Sigmoid colon (tissue), 7 donors: Measurements from ENCODE around the gene OSMR. TPM values are rescaled to one million over a fixed set of nuclear protein-coding genes. Genes with fewer than 3 reads are reported as not detected.

Experiments used
- DNase-seq: peaks from one replicate; pipeline ENCODE4 v3.0.0-alpha.2; 2019
- H3K27ac ChIP-seq, 4 donors: fragments of 200-600 bp; sonication (generic); one replicate each; pipeline ENCODE4 v1.5.1; 2016 to 2019; ENCODE audit warnings: mild to moderate bottlenecking in 1 of 4
- H3K27me3 ChIP-seq, 3 donors: fragments of 200-600 bp; sonication (generic); one replicate each; pipeline ENCODE4 v1.5.1; 2019; ENCODE audit warnings: mild to moderate bottlenecking in 1 of 3
- H3K36me3 ChIP-seq, 4 donors: fragments of 200-600 bp; sonication (generic); one replicate each; pipeline ENCODE4 v1.5.1; 2016 to 2019
- H3K4me1 ChIP-seq, 4 donors: fragments of 200-600 bp; sonication (generic); one replicate each; pipeline ENCODE4 v1.5.1; 2017 to 2019
- H3K4me3 ChIP-seq, 4 donors: fragments of 200-600 bp; sonication (generic); one replicate each; pipeline ENCODE4 v1.5.1; 2017 to 2019; ENCODE audit warnings: mild to moderate bottlenecking in 2 of 4, moderate library complexity in 1 of 4
- H3K9me3 ChIP-seq, 4 donors: fragments of 200-600 bp in 3 of 4; sonication (generic) in 3 of 4; one replicate each; pipeline versions ENCODE4 v1.5.1 to v1.6.1; 2013 to 2019
- EP300 ChIP-seq, 4 donors: sonication (generic); formaldehyde crosslinking; IDR thresholded peaks; one replicate each; pipeline ENCODE4 v1.6.1; 2017; ENCODE audit warnings: antibody characterized with exemption in 4 of 4
- POLR2A ChIP-seq, 2 donors: fragments of 450-650 bp; IDR thresholded peaks; one replicate each; pipeline ENCODE4 v1.6.1; 2016; ENCODE audit warnings: antibody characterized with exemption in 2 of 2, mild to moderate bottlenecking in 2 of 2, moderate library complexity in 2 of 2
- POLR2AphosphoS5 ChIP-seq, 4 donors: sonication (generic); formaldehyde crosslinking; IDR thresholded peaks; one replicate each; pipeline ENCODE4 v1.6.1; 2017; ENCODE audit warnings: antibody characterized with exemption in 4 of 4
- WGBS, 2 donors: extraction: QIAGEN DNeasy Blood & Tissue Kit; methylation state at CpG; one replicate each; pipeline ENCODE4 v1.1.7; 2013; 5-methylcytosine and 5-hydroxymethylcytosine counted together
- intact Hi-C: fragments of 100-400 bp; cut with DNase I; formaldehyde crosslinking; loops from one replicate; pipeline ENCODE4 v1.15.1; 2023
- polyA plus RNA-seq, 3 donors: library from polyadenylated mRNA; stranded (reverse); fragments of 200-250 nt; gene quantifications; one replicate each; pipeline ENCODE4 v1.2.3, GENCODE V29; 2013
- total RNA-seq, 4 donors: library from RNA; depleted of rRNA; stranded (reverse); fragments of >200 nt; gene quantifications; one replicate each; pipeline ENCODE4 v1.1.0, GENCODE V29; 2016
- TF ChIP-seq, protein P1 (sequence below), 4 experiments: fragments of 450-650 bp in 3 of 4; fragments of 200-600 bp in 1 of 4; IDR thresholded peaks; one replicate each; pipeline ENCODE4 v1.5.1; 2016 to 2019; ENCODE audit warnings: antibody characterized with exemption in 4 of 4, mild to moderate bottlenecking in 3 of 4, moderate library complexity in 2 of 4
- donor health status: healthy with polysubstance abuse.
- donor health status: Bipolar disorder and iron deficiency.
- donor health status: healthy.

Gene OSMR
- total and polyA plus RNA-seq, 7 donors: 0.60 to 65.3 (median 18.5) TPM

DNA sequence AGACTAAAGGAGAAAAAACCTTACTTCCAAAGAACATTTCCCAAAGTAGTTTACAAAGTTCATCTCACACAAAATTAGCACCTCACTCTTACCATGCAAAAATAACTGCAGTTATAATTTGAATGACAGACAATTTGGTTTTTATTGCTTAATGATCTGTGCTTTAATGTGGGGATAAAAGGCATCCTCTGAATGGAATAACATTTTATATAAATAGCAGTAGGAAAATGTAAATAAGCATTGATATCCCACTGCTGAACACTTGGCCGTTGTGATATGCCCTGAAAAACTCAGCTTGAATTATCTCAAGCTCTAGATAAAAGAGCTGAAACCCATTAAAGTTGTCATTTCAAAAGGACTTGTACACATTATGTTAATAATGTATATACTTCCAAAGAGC is 93.2 kb downstream of the OSMR start:
- Histone ChIP-seq H3K4me1 (no peaks in the 10 kb centered on the region), H3K27ac (no peak overlapping the region), H3K27me3 (no peaks in the 10 kb centered on the region), H3K9me3 (no peaks in the 10 kb centered on the region), H3K36me3 (peaks cover 0 to 75% (median 11%) of the 10 kb centered on the region in 4 donors), H3K4me3 (no peak overlapping the region)
- intact Hi-C loops: no loop called here
- TF ChIP-seq EP300 (IDR thresholded peaks at IDR 0.05) (no peak), POLR2AphosphoS5 (IDR thresholded peaks at IDR 0.05) (no peak), POLR2A (IDR thresholded peaks at IDR 0.05) (no peak)
- TF ChIP-seq, protein P1, sequence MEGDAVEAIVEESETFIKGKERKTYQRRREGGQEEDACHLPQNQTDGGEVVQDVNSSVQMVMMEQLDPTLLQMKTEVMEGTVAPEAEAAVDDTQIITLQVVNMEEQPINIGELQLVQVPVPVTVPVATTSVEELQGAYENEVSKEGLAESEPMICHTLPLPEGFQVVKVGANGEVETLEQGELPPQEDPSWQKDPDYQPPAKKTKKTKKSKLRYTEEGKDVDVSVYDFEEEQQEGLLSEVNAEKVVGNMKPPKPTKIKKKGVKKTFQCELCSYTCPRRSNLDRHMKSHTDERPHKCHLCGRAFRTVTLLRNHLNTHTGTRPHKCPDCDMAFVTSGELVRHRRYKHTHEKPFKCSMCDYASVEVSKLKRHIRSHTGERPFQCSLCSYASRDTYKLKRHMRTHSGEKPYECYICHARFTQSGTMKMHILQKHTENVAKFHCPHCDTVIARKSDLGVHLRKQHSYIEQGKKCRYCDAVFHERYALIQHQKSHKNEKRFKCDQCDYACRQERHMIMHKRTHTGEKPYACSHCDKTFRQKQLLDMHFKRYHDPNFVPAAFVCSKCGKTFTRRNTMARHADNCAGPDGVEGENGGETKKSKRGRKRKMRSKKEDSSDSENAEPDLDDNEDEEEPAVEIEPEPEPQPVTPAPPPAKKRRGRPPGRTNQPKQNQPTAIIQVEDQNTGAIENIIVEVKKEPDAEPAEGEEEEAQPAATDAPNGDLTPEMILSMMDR (IDR thresholded peaks at IDR 0.05): no peak
- no peak for DNase-seq
- WGBS, 2 donors: 40 to 69% methylated on average over 1 of the region's 1 CpG

DNA sequence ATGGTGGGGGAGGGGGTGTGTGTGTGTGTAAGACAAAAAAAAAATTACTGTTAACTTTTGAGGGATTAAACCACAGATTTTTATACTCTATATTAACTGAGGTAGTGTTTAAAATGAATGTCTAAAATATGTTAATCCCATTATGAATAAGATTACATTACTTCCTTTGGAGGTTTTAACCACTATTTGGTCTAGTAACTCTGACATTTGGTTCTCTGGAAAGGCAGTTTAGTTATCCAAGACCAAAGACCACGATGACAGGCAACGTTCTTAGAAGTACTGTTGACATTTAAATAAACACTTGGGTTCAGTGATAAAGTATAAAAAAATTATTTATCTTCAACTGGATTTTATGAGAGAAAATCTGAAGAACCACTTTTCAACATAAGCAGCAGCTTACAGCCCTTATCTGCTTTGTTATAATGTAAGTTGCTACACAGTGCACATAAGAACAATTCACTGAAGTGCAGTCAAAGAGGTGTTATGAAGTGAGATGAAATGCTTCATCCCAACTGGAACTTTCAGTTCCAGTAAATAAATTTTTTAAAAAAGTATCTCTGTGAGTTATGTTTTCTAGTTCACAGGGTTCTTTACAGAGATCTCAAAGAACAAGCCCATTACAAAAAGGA is 94.5 kb downstream of the OSMR start:
- peaks cover 0 to 86% (median 16%) of the 10 kb centered on the region in 4 donors for H3K36me3 ChIP-seq
- H3K9me3 ChIP-seq: no peaks in the 10 kb centered on the region
- 54 to 55% methylated on average over 2 of the region's 2 CpGs for WGBS, 2 donors
- no peak for DNase-seq
- H3K4me1 ChIP-seq: no peaks in the 10 kb centered on the region
- H3K27ac ChIP-seq: no peak overlapping the region
- H3K4me3 ChIP-seq: no peak overlapping the region
- no peaks in the 10 kb centered on the region for H3K27me3 ChIP-seq
- TF ChIP-seq, protein P1 (IDR thresholded peaks at IDR 0.05): no peak
- TF ChIP-seq POLR2A (IDR thresholded peaks at IDR 0.05) (no peak), POLR2AphosphoS5 (IDR thresholded peaks at IDR 0.05) (no peak), EP300 (IDR thresholded peaks at IDR 0.05) (no peak)
- intact Hi-C loops: no loop called here

DNA sequence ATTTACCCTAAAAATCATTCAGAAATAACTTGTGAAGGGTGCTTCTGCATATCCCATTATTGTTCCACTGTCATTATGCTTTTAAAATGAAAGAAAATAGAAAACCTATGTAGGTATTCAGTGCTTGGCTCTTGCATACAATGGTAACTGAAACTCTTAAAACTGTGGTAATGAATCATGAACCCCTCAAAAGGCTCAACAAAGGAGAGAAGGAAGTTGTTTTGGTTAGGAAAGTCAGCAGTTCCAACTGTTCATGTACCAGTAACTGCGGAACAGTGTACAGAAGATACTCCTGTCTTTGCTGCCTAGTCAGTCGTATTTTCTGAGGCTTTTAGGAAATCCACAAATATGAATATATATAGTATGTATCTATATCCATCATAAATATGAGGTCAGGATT is 96.1 kb downstream of the OSMR start:
- intact Hi-C loops: no loop called here

DNA sequence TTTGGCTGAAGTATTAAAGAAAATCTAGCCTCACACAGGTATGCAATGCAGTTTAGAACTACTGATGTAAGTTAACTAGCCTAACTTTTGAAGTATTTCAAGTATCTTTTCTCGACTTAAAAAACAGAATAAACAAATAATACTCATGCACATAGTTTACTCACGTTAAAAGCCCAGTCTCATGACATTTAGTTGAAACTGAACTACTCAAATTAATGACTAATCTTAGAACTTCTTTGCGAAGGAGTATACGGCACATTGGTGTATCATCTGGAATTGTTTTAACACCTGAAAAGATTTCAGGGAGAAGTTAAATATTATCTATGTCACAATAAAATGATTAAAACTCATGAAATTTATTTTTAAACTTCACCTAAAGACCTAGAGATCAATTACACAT is 98.5 kb downstream of the OSMR start:
- Histone ChIP-seq H3K36me3 (peaks cover 5 to 91% (median 18%) of the 10 kb centered on the region in 4 donors), H3K9me3 (no peaks in the 10 kb centered on the region), H3K4me3 (no peak overlapping the region), H3K27ac (no peak overlapping the region), H3K4me1 (no peaks in the 10 kb centered on the region), H3K27me3 (no peaks in the 10 kb centered on the region)
- no peak for DNase-seq
- no peak for TF ChIP-seq POLR2A (IDR thresholded peaks at IDR 0.05)
- no peak for TF ChIP-seq EP300 (IDR thresholded peaks at IDR 0.05)
- TF ChIP-seq, protein P1 (IDR thresholded peaks at IDR 0.05): no peak
- no peak for TF ChIP-seq POLR2AphosphoS5 (IDR thresholded peaks at IDR 0.05)
- intact Hi-C loops: no loop called here
- 83 to 89% methylated on average over 4 of the region's 4 CpGs for WGBS, 2 donors

More for the DNA sequence above, 96.1 kb downstream of the OSMR start:
- no peak overlapping the region for H3K27ac ChIP-seq
- H3K4me1 ChIP-seq: no peaks in the 10 kb centered on the region
- H3K4me3 ChIP-seq: no peak overlapping the region
- peaks cover under 1 to 88% (median 14%) of the 10 kb centered on the region in 4 donors for H3K36me3 ChIP-seq
- TF ChIP-seq, protein P1 (IDR thresholded peaks at IDR 0.05): no peak
- no peak for TF ChIP-seq POLR2AphosphoS5 (IDR thresholded peaks at IDR 0.05)
- no peak for TF ChIP-seq POLR2A (IDR thresholded peaks at IDR 0.05)
- TF ChIP-seq EP300 (IDR thresholded peaks at IDR 0.05): no peak
- 96 to 97% methylated on average over 2 of the region's 2 CpGs for WGBS, 2 donors
- H3K9me3 ChIP-seq: no peaks in the 10 kb centered on the region
- no peaks in the 10 kb centered on the region for H3K27me3 ChIP-seq
- DNase-seq: no peak

DNA sequence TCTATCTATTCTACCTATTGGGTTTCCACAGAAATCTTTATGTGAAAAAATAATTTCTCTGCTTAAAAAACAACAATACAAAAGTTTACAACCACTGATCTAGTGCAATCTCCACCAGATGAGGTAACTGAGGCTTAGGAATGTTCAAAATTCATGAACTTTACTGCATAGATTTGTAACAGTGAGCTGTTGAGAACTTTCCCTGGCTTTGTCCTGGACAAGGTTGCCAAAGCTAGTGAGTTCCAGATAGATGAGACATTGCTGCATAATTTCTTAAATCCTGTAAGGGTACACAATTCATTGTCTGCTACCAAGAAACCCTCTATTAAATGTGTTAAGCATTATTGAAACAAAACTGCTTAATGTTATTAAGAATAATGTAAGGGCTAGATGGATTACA is 102.7 kb downstream of the OSMR start:
- Histone ChIP-seq H3K4me3 (no peak overlapping the region), H3K9me3 (no peaks in the 10 kb centered on the region), H3K27me3 (no peaks in the 10 kb centered on the region), H3K4me1 (no peaks in the 10 kb centered on the region), H3K27ac (no peak overlapping the region), H3K36me3 (peaks cover 5 to 100% (median 23%) of the 10 kb centered on the region in 4 donors)
- intact Hi-C loops: no loop called here
- TF ChIP-seq POLR2AphosphoS5 (IDR thresholded peaks at IDR 0.05) (no peak), POLR2A (IDR thresholded peaks at IDR 0.05) (no peak), EP300 (IDR thresholded peaks at IDR 0.05) (no peak)
- TF ChIP-seq, protein P1 (IDR thresholded peaks at IDR 0.05): no peak
- DNase-seq: no peak
